HCT116 (cell line): ENCODE data around the gene LHX3.

Experiments
- CEBPB ChIP-seq: IDR thresholded peaks from 2 replicates; pipeline ENCODE4 v1.6.1; 2012; ENCODE audit warnings: low read depth
- CTCF ChIP-seq, 3 experiments: fragments of 200-600 bp in 1 of 3; sonication (generic) in 1 of 3; IDR thresholded peaks in 2 of 3; conservative IDR thresholded peaks in 1 of 3; 2 replicates each; pipeline ENCODE4 v1.5.1; 2012 to 2017; ENCODE audit warnings: low read depth in 2 of 3, low read length in 2 of 3, antibody characterized with exemption in 1 of 3, borderline replicate concordance in 1 of 3, control low read depth in 1 of 3, mild to moderate bottlenecking in 1 of 3, mixed read lengths in 1 of 3, mixed run types in 1 of 3, moderate library complexity in 1 of 3; ENCODE audit not compliant: insufficient read depth in 1 of 3
- EGR1 ChIP-seq: IDR thresholded peaks from 2 replicates; pipeline ENCODE4 v1.6.1; 2012; ENCODE audit warnings: low read depth
- MAX ChIP-seq: IDR thresholded peaks from 2 replicates; pipeline ENCODE4 v1.6.1; 2012
- TF ChIP-seq, protein P1 (sequence below): IDR thresholded peaks from 2 replicates; pipeline ENCODE4 v1.6.1; 2011; ENCODE audit warnings: mild to moderate bottlenecking, low read length, moderate library complexity; ENCODE audit not compliant: insufficient replicate concordance; ENCODE audit errors: extremely low read depth

DNA sequence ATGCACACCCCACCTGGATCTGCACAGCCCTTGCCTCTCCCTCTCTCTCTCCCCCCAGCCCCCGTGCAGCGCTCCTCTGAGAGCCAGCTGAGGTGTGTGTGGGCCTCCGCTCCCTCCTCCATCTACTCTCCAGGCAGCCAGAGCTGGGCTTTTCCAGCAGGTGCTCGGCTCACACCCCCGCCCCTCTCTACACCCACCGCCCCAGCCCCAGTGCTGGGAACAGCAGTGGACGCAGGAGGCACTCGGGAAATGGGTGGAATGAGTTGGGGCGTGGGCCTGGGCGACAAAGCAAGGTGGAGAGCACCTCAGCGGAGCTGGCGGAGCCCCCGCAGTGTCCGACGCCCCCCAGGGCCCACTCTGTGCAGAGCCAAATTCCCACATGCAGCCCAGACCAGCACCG, 13.3 kb upstream of the LHX3 start:
- TF ChIP-seq, protein P1, sequence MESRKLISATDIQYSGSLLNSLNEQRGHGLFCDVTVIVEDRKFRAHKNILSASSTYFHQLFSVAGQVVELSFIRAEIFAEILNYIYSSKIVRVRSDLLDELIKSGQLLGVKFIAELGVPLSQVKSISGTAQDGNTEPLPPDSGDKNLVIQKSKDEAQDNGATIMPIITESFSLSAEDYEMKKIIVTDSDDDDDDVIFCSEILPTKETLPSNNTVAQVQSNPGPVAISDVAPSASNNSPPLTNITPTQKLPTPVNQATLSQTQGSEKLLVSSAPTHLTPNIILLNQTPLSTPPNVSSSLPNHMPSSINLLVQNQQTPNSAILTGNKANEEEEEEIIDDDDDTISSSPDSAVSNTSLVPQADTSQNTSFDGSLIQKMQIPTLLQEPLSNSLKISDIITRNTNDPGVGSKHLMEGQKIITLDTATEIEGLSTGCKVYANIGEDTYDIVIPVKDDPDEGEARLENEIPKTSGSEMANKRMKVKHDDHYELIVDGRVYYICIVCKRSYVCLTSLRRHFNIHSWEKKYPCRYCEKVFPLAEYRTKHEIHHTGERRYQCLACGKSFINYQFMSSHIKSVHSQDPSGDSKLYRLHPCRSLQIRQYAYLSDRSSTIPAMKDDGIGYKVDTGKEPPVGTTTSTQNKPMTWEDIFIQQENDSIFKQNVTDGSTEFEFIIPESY, result no peak
- no peak for TF ChIP-seq CTCF (IDR thresholded peaks at IDR 0.05 in 2 of 3, conservative IDR thresholded peaks at IDR 0.05 in 1 of 3; ENCODE audit: borderline replicate concordance in 1 of 3, insufficient read depth in 1 of 3, low read depth in 2 of 3, low read length in 2 of 3)
- TF ChIP-seq EGR1, result no peak
- no peak for TF ChIP-seq CEBPB
- no peak for TF ChIP-seq MAX
